Stimulated activated CD4-positive, alpha-beta T cell treated with anti-CD3 and anti-CD28 coated beads, TNF-alpha, amount 100 ng/mL, for 24 hours (primary cell): Measurements from ENCODE around the gene FETUB.

Source experiments
- DNase-seq, 3 experiments: peaks; one replicate each; pipeline ENCODE4 v3.0.0-alpha.2; 2020; ENCODE audit warnings: low read depth in 3 of 3

The FETUB gene

GRCh38 chr3:186635532-186635931 lies 4.7 kb upstream of the FETUB start:
- no peak for DNase-seq

GRCh38 chr3:186636536-186636935 lies 3.7 kb upstream of the FETUB start:
- DNase-seq, result no peak

GRCh38 chr3:186637686-186638085 lies 2.5 kb upstream of the FETUB start:
- no peak for DNase-seq

- no peak for DNase-seq
Measured at GRCh38 chr3:186638259-186638658, 1.9 kb upstream of the FETUB start.

- DNase-seq, result no peak
Measured at GRCh38 chr3:186640473-186640818, 247 bp downstream of the FETUB start.

GRCh38 chr3:186640929-186641328 lies 730 bp downstream of the FETUB start:
- no peak for DNase-seq

GRCh38 chr3:186642014-186642413 lies 1.8 kb downstream of the FETUB start:
- no peak for DNase-seq

GRCh38 chr3:186643493-186643892 lies 3.3 kb downstream of the FETUB start:
- DNase-seq, result no peak

GRCh38 chr3:186644683-186645082 lies 4.5 kb downstream of the FETUB start:
- DNase-seq, result no peak

GRCh38 chr3:186646106-186646505 lies 5.9 kb downstream of the FETUB start:
- DNase-seq, result no peak

GRCh38 chr3:186646841-186647240 lies 6.6 kb downstream of the FETUB start:
- no peak for DNase-seq

GRCh38 chr3:186648851-186649250 lies 8.7 kb downstream of the FETUB start:
- no peak for DNase-seq

GRCh38 chr3:186651678-186652215 lies 11.5 kb downstream of the FETUB start:
- DNase-seq, result no peak

- DNase-seq, result no peak
Measured at GRCh38 chr3:186653080-186653707, 13.0 kb downstream of the FETUB start.

GRCh38 chr3:186653984-186654383 lies 13.8 kb downstream of the FETUB start:
- DNase-seq, result no peak

- no peak for DNase-seq
Measured at GRCh38 chr3:186663361-186664118, 23.3 kb downstream of the FETUB start.

- no peak for DNase-seq
Measured at GRCh38 chr3:186664119-186664495, 23.9 kb downstream of the FETUB start.

GRCh38 chr3:186664506-186664905 lies 24.3 kb downstream of the FETUB start:
- DNase-seq, result no peak

GRCh38 chr3:186665625-186666188 lies 25.5 kb downstream of the FETUB start, which contains the start of gene HRG:
TSS of gene HRG (plus strand) at chr3:186666014. CDS start at chr3:186666032, 18 bp downstream.
- no peak for DNase-seq

- no peak for DNase-seq
Measured at GRCh38 chr3:186668426-186668825, 28.2 kb downstream of the FETUB start.

GRCh38 chr3:186669378-186670084 lies 29.3 kb downstream of the FETUB start:
- DNase-seq, result no peak

- DNase-seq, result no peak
Measured at GRCh38 chr3:186670155-186670554, 30.0 kb downstream of the FETUB start.
